A673 (cell line): Measurements from ENCODE around the gene PRMT7. TPM values are rescaled to one million over a fixed set of nuclear protein-coding genes. Genes with fewer than 3 reads are reported as not detected.

Experiments
- BruUV-seq: library from RNA; stranded (reverse); fragments of 400-500 nt; replicated peaks from 2 replicates; lab custom pipeline; 2021; lab: Mats Ljungman, UMichigan
- CTCF ChIA-PET: fragments of 300-600 bp; sonication (Branson Sonifier 250); formaldehyde crosslinking; loops from one replicate; lab custom pipeline; 2022; ENCODE audit warnings: antibody characterized with exemption; lab: Charles Lee
- POLR2A ChIA-PET: fragments of 300-600 bp; sonication (Branson Sonifier 250); formaldehyde crosslinking; loops from one replicate; lab custom pipeline; 2022; ENCODE audit warnings: antibody characterized with exemption; ENCODE audit not compliant: low non-redundant PET; lab: Charles Lee
- DNase-seq: peaks from one replicate; pipeline ENCODE4 v3.0.0-alpha.2; 2015; ENCODE audit warnings: low spot score
- H3K27ac ChIP-seq: fragments of 200-600 bp; sonication (generic); 2 replicates; pipeline ENCODE4 v1.5.1; 2016; ENCODE audit warnings: mixed run types, low read depth, mild to moderate bottlenecking, mixed read lengths, antibody characterized with exemption, low read length; ENCODE audit not compliant: poor library complexity, severe bottlenecking
- H3K27me3 ChIP-seq: fragments of 200-600 bp; sonication (generic); replicated peaks from 2 replicates; pipeline ENCODE4 v1.6.1; 2017; ENCODE audit warnings: mixed run types, low read depth, mild to moderate bottlenecking, mixed read lengths, antibody characterized with exemption, low read length; ENCODE audit not compliant: insufficient read depth, poor library complexity
- H3K36me3 ChIP-seq: fragments of 200-600 bp; sonication (generic); 2 replicates; pipeline ENCODE4 v1.6.1; 2016; ENCODE audit warnings: mixed run types, mild to moderate bottlenecking, mixed read lengths, antibody characterized with exemption, low read length; ENCODE audit not compliant: insufficient read depth, poor library complexity, severe bottlenecking
- H3K4me1 ChIP-seq: fragments of 200-600 bp; sonication (generic); 2 replicates; pipeline ENCODE4 v1.6.1; 2017; ENCODE audit warnings: mixed run types, mild to moderate bottlenecking, mixed read lengths, antibody characterized with exemption, low read length; ENCODE audit not compliant: insufficient read depth, poor library complexity, severe bottlenecking
- H3K4me3 ChIP-seq: fragments of 200-600 bp; sonication (generic); 2 replicates; pipeline ENCODE4 v1.5.1; 2016; ENCODE audit warnings: low read depth, mixed run types, mild to moderate bottlenecking, mixed read lengths, low read length; ENCODE audit not compliant: poor library complexity, severe bottlenecking
- H3K9me3 ChIP-seq: fragments of 200-600 bp; sonication (generic); 2 replicates; pipeline ENCODE4 v1.6.1; 2016; ENCODE audit warnings: mixed run types, low read depth, mild to moderate bottlenecking, mixed read lengths, antibody characterized with exemption, low read length; ENCODE audit not compliant: poor library complexity, severe bottlenecking
- CTCF ChIP-seq: fragments of 300-800, 200-600 bp; sonication (generic); conservative IDR thresholded peaks from 2 replicates; pipeline ENCODE4 v1.5.1; 2017; ENCODE audit warnings: low read depth, mild to moderate bottlenecking, antibody characterized with exemption, low read length, moderate library complexity, mixed read lengths
- EZH2 ChIP-seq: fragments of 200-600 bp; sonication (generic); IDR thresholded peaks from 2 replicates; pipeline ENCODE4 v1.6.1; 2017; ENCODE audit warnings: borderline replicate concordance, low read depth, mild to moderate bottlenecking, mixed read lengths, antibody characterized with exemption, low read length; ENCODE audit not compliant: poor library complexity, severe bottlenecking
- intact Hi-C: fragments of 100-400 bp; cut with micrococcal nuclease; formaldehyde crosslinking; loops from one replicate; pipeline ENCODE4 v1.10.0; 2022; ENCODE audit not compliant: unreplicated experiment
- total RNA-seq: library from RNA; stranded (reverse); gene quantifications from 2 replicates; pipeline ENCODE4 v1.2.3, GENCODE V29; 2021

The PRMT7 gene
- total RNA-seq, 1 experiment from 2014 or later: 66.2 TPM

- no peak for DNase-seq
- BruUV-seq: no TSS peak
- H3K27ac ChIP-seq: no peak overlapping the region
- H3K9me3 ChIP-seq: no peaks in the 10 kb centered on the region
- H3K27me3 ChIP-seq: no peaks in the 10 kb centered on the region
- H3K4me1 ChIP-seq: peaks cover 31% of the 10 kb centered on the region
- TF ChIP-seq CTCF (no peak), EZH2 (no peak)
- H3K36me3 ChIP-seq: peaks cover 59% of the 10 kb centered on the region
- ChIA-PET CTCF (no interaction called here), POLR2A (no interaction called here)
- intact Hi-C loops: no loop called here
- no peak overlapping the region for H3K4me3 ChIP-seq
Measured at GRCh38 chr16:68296291-68296690, 14.5 kb upstream of the PRMT7 start.

GRCh38 chr16:68296693-68297092, 14.1 kb upstream of the PRMT7 start:
- peaks cover 59% of the 10 kb centered on the region for H3K36me3 ChIP-seq
- BruUV-seq: no TSS peak

GRCh38 chr16:68297908-68298307, 12.9 kb upstream of the PRMT7 start:
- Histone ChIP-seq H3K9me3 (no peaks in the 10 kb centered on the region), H3K36me3 (peaks cover 69% of the 10 kb centered on the region), H3K27ac (peak overlapping the region; percentile 64), H3K4me3 (no peak overlapping the region), H3K27me3 (no peaks in the 10 kb centered on the region), H3K4me1 (peaks cover 31% of the 10 kb centered on the region)
- TF ChIP-seq EZH2 (no peak), CTCF (no peak)
- DNase-seq: no peak
- intact Hi-C loops: no loop called here
- TSS peak; percentile 26 for BruUV-seq
- ChIA-PET CTCF (no interaction called here), POLR2A (no interaction called here)

More at GRCh38 chr16:68296693-68297092, 14.1 kb upstream of the PRMT7 start:
- no peak overlapping the region for H3K27ac ChIP-seq
- H3K27me3 ChIP-seq: no peaks in the 10 kb centered on the region
- H3K9me3 ChIP-seq: no peaks in the 10 kb centered on the region
- CTCF ChIA-PET: no interaction called here
- intact Hi-C loops: no loop called here
- H3K4me3 ChIP-seq: no peak overlapping the region
- H3K4me1 ChIP-seq: peaks cover 31% of the 10 kb centered on the region
- POLR2A ChIA-PET: no interaction called here
- DNase-seq: no peak
- no peak for TF ChIP-seq CTCF
- TF ChIP-seq EZH2: no peak
